ENCODE results near the gene PIANP.
A peak's percentile ranks its signal among the peaks of the same experiment; 100 is the strongest.

PIANP gene

DNA sequence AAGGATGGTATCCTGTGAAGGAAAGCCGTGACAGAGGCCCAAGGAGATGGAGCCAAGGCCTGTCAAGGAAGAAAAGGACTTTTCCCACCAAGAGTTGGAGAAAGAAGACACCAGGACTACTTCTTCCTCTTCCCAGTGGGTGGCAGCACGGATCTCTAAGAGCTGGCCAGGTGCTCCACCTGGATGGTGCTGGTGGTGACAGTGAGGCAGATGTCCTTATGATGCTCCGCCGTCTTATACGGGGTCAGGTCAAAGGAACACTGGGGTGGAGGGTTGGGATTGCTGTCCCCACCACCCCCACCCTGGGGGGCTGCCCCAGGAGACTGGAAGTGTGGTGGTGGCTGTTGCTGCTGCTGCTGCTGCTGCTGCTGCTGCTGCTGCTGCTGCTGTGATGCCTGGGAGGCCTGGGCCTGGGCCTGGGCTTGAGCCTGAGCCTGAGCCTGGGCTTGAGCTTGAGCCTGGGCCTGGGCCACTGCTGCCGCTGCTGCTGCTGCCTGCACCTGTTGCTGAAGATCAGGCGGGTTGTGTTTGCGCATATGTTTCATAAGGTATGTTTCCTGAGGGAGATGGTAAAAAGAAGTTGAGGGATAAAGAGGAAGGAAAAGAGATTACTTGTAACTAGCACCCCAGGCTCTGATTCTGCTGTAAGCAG lies 32.9 kb downstream of the PIANP start:
- DNase-seq (ENCODE audit: low read depth): no peak
- TF ChIP-seq, protein P1, sequence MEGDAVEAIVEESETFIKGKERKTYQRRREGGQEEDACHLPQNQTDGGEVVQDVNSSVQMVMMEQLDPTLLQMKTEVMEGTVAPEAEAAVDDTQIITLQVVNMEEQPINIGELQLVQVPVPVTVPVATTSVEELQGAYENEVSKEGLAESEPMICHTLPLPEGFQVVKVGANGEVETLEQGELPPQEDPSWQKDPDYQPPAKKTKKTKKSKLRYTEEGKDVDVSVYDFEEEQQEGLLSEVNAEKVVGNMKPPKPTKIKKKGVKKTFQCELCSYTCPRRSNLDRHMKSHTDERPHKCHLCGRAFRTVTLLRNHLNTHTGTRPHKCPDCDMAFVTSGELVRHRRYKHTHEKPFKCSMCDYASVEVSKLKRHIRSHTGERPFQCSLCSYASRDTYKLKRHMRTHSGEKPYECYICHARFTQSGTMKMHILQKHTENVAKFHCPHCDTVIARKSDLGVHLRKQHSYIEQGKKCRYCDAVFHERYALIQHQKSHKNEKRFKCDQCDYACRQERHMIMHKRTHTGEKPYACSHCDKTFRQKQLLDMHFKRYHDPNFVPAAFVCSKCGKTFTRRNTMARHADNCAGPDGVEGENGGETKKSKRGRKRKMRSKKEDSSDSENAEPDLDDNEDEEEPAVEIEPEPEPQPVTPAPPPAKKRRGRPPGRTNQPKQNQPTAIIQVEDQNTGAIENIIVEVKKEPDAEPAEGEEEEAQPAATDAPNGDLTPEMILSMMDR (conservative IDR thresholded peaks at IDR 0.05; ENCODE audit: low read depth, low read length): peak; percentile 43
- no peak overlapping the region for H3K4me3 ChIP-seq (ENCODE audit: low read depth, low read length)

DNA sequence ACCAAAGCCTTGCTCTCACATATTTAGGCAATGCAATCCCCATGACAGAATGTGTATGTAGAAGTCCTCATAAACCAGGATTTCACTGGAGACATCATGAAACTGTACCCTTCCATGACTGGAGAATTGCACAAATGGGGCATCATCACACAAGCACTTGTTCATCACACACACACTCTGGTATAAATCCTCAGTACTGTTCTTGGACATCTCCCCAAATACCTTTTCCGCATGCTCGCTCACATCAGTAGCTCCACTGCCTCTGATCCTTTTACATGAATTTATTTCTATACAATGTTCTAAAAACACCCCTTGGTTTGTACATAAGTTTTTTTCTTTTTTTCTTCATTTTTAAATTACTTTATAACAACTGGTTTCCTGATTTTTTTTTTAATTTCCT lies 34.4 kb downstream of the PIANP start:
- TF ChIP-seq, protein P1 (conservative IDR thresholded peaks at IDR 0.05; ENCODE audit: low read depth, low read length): no peak
- no peak overlapping the region for H3K4me3 ChIP-seq (ENCODE audit: low read depth, low read length)
- peak; percentile 13 for DNase-seq (ENCODE audit: low read depth)

DNA sequence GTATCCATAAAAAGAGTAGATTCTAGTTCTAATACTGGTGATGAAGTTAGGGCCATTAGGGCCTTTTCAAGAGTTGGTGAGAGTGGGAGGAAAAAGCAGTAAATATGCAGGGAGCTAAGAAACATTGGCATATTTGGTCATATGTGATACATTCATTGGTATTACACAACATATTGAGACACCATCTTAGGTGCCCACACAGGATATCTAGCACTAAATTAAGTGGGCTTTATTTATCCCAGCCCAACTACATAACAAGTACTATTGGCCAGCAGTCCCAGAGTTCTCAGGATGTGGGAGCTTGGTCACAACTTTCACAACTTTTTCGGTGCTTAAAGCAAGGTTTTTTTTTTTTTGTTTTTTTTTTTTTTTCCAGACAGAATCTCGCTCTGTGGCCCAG lies 35.7 kb downstream of the PIANP start:
- TF ChIP-seq, protein P1 (conservative IDR thresholded peaks at IDR 0.05; ENCODE audit: low read depth, low read length): no peak

DNA sequence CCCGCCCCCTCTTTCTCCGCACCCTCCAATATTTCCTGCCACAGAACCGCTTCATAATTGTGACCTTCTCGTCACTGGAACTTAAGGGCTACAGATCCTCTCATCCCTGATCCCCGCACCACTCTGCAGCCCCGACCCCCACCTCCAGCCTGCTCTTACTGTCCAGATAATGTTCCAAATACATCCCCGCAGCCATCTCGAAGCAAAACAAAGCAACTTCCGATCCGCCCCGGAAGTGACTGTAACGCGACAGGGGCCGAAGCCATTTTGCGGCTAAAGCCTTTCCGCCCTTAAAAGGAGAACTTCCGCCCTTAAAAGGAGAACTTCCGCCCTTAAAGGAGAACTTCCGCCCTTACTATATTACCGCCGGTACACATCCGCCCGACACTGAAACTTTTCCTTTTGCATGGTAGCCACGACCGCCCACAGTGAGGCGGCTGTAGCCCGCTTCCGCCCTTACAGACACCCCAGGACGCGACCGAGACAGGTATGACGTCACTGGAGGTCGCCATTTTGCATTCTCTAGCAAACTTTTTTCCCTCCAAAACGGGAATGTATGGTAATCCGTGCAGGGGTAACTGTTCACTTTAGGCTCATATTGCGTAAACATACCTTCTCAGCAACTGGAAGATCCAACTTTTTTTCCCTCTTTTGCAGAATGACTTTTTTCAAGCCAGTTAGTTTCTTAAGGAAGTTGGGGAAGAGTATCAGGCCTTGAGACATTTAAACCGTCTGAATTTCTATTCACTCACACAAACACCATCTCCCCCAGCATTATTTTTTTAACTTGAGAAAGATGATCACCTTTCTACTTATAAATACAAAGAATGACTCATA lies 37.5 kb downstream of the PIANP start, which contains the start of gene ING4:
Gene ING4 (minus strand): TSS at position 214 of the 837 bp plus-strand sequence. CDS start 18 bp downstream, at position 196.
- peak; percentile 99 for DNase-seq (ENCODE audit: low read depth)
- TF ChIP-seq, protein P1 (conservative IDR thresholded peaks at IDR 0.05; ENCODE audit: low read depth, low read length): no peak
- peak within 1 kb of the TSS; percentile 92 for H3K4me3 ChIP-seq (ENCODE audit: low read depth, low read length)

More for the DNA sequence above, 35.7 kb downstream of the PIANP start:
- no peak for DNase-seq (ENCODE audit: low read depth)
- H3K4me3 ChIP-seq (ENCODE audit: low read depth, low read length): no peak overlapping the region

DNA sequence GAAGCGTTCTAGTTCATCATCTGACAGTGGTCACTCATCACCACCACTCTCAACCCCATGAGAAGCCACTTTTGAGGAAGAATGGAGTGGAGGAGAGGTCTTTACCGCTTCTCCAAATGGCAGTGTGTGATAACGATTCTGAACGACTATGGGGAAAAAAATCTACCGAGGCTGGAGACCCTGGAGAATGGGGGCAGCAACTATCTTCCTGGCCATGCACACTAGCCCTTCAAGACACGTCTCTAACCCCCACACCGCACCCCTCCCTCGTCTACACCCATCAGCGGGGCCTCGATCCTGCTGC lies 38.1 kb downstream of the PIANP start:
- peak overlapping the region; percentile 92 for H3K4me3 ChIP-seq (ENCODE audit: low read depth, low read length)
- DNase-seq (ENCODE audit: low read depth): no peak
- TF ChIP-seq, protein P1 (conservative IDR thresholded peaks at IDR 0.05; ENCODE audit: low read depth, low read length): no peak

DNA sequence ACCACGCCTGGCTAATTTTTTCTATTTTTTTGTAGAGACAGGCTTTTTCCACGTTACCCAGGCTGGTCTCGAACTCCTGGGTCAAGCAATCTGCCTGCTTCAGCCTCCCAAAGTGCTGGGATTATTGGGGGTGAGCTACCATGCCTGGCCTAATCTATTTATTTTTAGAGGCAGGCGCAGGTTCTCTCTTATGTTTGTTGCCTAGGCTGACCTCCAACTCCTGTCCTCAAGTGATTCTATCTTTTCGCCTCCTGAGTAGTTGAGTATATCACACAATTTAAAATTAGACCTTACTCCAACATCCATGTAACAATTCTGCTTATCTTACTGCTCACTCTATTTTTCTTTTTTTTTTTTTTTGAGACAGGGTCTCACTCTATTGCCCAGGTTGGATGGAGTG lies 46.6 kb downstream of the PIANP start:
- TF ChIP-seq, protein P1 (conservative IDR thresholded peaks at IDR 0.05; ENCODE audit: low read depth, low read length): no peak
- DNase-seq (ENCODE audit: low read depth): no peak
- H3K4me3 ChIP-seq (ENCODE audit: low read depth, low read length): no peak overlapping the region
